HG02943 (cell line): ENCODE measurements around the gene ANKS1B.

Experiments used
- ATAC-seq: cut with Tn5 transposase; IDR thresholded peaks from one replicate; pipeline ENCODE4 v1.9.1; 2021; ENCODE audit warnings: mild to moderate bottlenecking, low read depth, moderate library complexity; ENCODE audit not compliant: unreplicated experiment

The ANKS1B gene

GRCh38 chr12:99110212-99110611 lies 874.5 kb downstream of the ANKS1B start:
- ATAC-seq: no peak

GRCh38 chr12:99108924-99109323 lies 875.8 kb downstream of the ANKS1B start:
- ATAC-seq: no peak

GRCh38 chr12:99099786-99100185 lies 885.0 kb downstream of the ANKS1B start:
- ATAC-seq: no peak

- no peak for ATAC-seq
Measured at GRCh38 chr12:99097171-99097570, 887.6 kb downstream of the ANKS1B start.

GRCh38 chr12:99093166-99093565 lies 891.6 kb downstream of the ANKS1B start:
- no peak for ATAC-seq

GRCh38 chr12:99092100-99092851 lies 892.5 kb downstream of the ANKS1B start:
- no peak for ATAC-seq

- no peak for ATAC-seq
Measured at GRCh38 chr12:99087278-99087677, 897.5 kb downstream of the ANKS1B start.

- ATAC-seq: no peak
Measured at GRCh38 chr12:99079811-99080210, 904.9 kb downstream of the ANKS1B start.

GRCh38 chr12:99068993-99069747 lies 915.6 kb downstream of the ANKS1B start:
- ATAC-seq: no peak

- no peak for ATAC-seq
Measured at GRCh38 chr12:99067171-99067785, 917.5 kb downstream of the ANKS1B start.

GRCh38 chr12:99066726-99067125 lies 918.0 kb downstream of the ANKS1B start:
- ATAC-seq: no peak

- ATAC-seq: no peak
Measured at GRCh38 chr12:99063182-99063581, 921.6 kb downstream of the ANKS1B start.

- ATAC-seq: no peak
Measured at GRCh38 chr12:99059824-99060511, 924.8 kb downstream of the ANKS1B start.

- ATAC-seq: no peak
Measured at GRCh38 chr12:99057670-99058069, 927.1 kb downstream of the ANKS1B start.

- no peak for ATAC-seq
Measured at GRCh38 chr12:99056186-99056585, 928.5 kb downstream of the ANKS1B start.

GRCh38 chr12:99055299-99055698 lies 929.4 kb downstream of the ANKS1B start:
- no peak for ATAC-seq

GRCh38 chr12:99054601-99055128 lies 930.1 kb downstream of the ANKS1B start:
- no peak for ATAC-seq

- no peak for ATAC-seq
Measured at GRCh38 chr12:99053616-99054362, 930.9 kb downstream of the ANKS1B start.

- no peak for ATAC-seq
Measured at GRCh38 chr12:99049774-99050173, 935.0 kb downstream of the ANKS1B start.

GRCh38 chr12:99045158-99045557 lies 939.6 kb downstream of the ANKS1B start:
- ATAC-seq: no peak
